ENCODE results near the gene CUL7.

GRCh38 chr6:43050981-43051380 is 2.7 kb downstream of the CUL7 start:
- TF ChIP-seq CTCF (IDR thresholded peaks at IDR 0.05; ENCODE audit: borderline replicate concordance, extremely low read depth, low read length, poor library complexity, severe bottlenecking) (no peak), EZH2 (IDR thresholded peaks at IDR 0.05; ENCODE audit: borderline replicate concordance, low read depth, low read length, severe bottlenecking) (no peak)
